ENCODE data around the gene NEDD1. TPM values are rescaled to one million over a fixed set of nuclear protein-coding genes. Genes with fewer than 3 reads are reported as not detected.

The NEDD1 gene
- total RNA-seq, 1 donor = 41.7 TPM

DNA sequence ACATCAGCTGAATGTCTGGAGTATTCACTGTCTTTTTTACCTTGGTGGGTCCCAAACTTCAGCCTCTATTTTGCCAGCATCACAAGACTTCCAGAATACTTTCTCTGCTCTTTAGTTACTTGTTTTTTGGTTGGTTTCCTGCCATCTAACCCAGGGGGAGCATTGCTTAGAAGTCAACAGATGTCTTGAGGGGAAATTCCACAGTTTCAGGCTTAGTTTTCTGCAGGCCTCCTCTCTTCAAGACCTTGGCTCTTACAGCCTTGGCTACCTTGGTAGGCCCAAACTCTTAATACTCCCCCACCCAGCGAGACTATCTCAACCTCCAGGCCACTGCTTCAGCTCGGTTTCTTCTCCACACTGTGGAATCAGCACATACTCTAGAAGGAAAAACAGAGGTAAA, 41.7 kb downstream of the NEDD1 start:
- H3K4me3 ChIP-seq (ENCODE audit: low read length) = no peak overlapping the region
- no peaks in the 10 kb centered on the region for H3K4me1 ChIP-seq (ENCODE audit: insufficient read depth, low read length)
- no peaks in the 10 kb centered on the region for H3K9me3 ChIP-seq (ENCODE audit: low read depth, low read length)
- no peaks in the 10 kb centered on the region for H3K27me3 ChIP-seq (ENCODE audit: insufficient read depth, low read length)

GRCh38 chr12:96979532-96979931, 72.5 kb downstream of the NEDD1 start:
- no peaks in the 10 kb centered on the region for H3K4me1 ChIP-seq (ENCODE audit: insufficient read depth, low read length)
- no peaks in the 10 kb centered on the region for H3K27me3 ChIP-seq (ENCODE audit: insufficient read depth, low read length)
- H3K4me3 ChIP-seq (ENCODE audit: low read length) = no peak overlapping the region
- no peaks in the 10 kb centered on the region for H3K9me3 ChIP-seq (ENCODE audit: low read depth, low read length)

GRCh38 chr12:96980991-96981414, 73.9 kb downstream of the NEDD1 start:
- Histone ChIP-seq H3K4me1 (ENCODE audit: insufficient read depth, low read length) (peaks cover 8% of the 10 kb centered on the region), H3K4me3 (ENCODE audit: low read length) (no peak overlapping the region), H3K27me3 (ENCODE audit: insufficient read depth, low read length) (peaks cover 9% of the 10 kb centered on the region), H3K9me3 (ENCODE audit: low read depth, low read length) (no peaks in the 10 kb centered on the region)

- Histone ChIP-seq H3K27me3 (ENCODE audit: insufficient read depth, low read length) (peaks cover 18% of the 10 kb centered on the region), H3K4me1 (ENCODE audit: insufficient read depth, low read length) (peaks cover 10% of the 10 kb centered on the region), H3K9me3 (ENCODE audit: low read depth, low read length) (no peaks in the 10 kb centered on the region), H3K4me3 (ENCODE audit: low read length) (no peak overlapping the region)
Observed at GRCh38 chr12:96981911-96982310, 74.9 kb downstream of the NEDD1 start.

- Histone ChIP-seq H3K9me3 (ENCODE audit: low read depth, low read length) (no peaks in the 10 kb centered on the region), H3K27me3 (ENCODE audit: insufficient read depth, low read length) (peaks cover 18% of the 10 kb centered on the region), H3K4me1 (ENCODE audit: insufficient read depth, low read length) (peaks cover 10% of the 10 kb centered on the region), H3K4me3 (ENCODE audit: low read length) (no peak overlapping the region)
Observed at GRCh38 chr12:96982671-96983070, 75.6 kb downstream of the NEDD1 start.

DNA sequence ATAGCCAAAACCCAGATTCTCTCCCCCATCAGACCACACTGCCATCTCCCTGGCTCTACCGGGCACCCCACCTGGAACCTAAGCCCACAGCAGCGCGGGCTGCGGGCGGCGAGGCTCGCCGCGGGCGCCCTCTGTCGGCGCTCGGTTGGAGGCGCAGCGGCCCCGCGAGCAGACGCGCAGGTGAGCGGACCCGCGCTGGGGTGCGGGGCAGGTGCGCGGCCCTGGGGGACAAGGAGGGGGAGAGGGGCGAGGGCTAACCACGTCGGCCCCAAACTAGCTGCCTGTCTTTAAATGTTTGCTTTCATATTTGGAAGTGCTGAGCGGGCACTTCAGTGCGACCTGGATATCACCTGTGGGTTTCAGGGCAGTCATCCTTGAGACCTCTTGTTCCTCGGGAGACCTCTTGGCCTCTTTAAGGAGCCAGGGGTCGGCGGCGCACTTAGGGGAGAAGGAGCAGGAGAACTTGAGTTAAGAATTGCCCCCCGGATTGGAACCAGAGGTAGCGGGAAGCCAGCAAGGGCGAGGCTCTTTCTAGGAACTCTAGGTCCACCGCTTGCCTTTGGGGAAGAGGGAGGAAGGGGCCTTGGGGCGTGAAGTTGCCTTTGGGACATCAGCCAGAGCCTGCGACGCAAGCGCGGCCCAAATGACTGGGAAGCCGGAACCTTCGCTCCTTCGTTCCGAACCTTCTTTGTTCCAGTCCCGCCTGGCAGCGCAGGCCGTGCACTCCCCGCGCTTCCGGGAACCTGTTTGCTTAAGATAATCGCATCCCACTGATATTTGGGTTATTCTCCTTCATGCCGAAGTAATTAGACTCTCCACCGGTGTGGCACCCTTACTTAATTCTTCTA, 78.7 kb downstream of the NEDD1 start:
- Histone ChIP-seq H3K9me3 (ENCODE audit: low read depth, low read length) (no peaks in the 10 kb centered on the region), H3K4me1 (ENCODE audit: insufficient read depth, low read length) (peaks cover 10% of the 10 kb centered on the region), H3K27me3 (ENCODE audit: insufficient read depth, low read length) (peaks cover 21% of the 10 kb centered on the region), H3K4me3 (ENCODE audit: low read length) (peak overlapping the region; percentile 4)

DNA sequence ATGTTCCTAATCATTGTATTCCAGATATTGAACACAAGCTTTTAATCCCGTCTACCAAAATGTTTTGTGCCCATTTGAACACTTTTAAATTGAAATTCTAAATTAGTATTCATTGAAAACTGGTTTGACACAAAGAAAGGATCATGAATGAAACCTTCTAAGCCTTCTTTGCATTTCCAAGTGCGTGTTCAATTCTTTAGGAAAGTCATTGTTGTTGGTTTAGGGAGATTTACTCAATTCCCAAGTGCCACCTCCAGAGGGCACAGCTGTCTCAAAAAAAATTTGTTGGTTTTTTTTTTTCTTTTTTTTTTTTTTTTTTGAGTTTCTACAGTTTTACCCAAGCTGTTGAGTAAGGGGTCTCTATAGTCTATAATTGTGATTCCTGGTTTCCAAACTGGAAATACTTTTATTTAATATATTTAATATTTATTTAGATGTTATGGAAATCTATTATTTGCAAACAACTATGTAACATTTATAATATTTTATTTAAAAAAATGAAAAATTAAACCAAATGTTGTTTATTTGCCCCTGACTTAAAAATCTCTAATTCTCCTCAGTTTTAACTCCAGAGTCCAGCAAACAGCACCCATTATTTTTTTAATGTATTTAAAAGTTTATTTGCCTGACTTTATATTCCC, 79.9 kb downstream of the NEDD1 start:
- peaks cover 21% of the 10 kb centered on the region for H3K27me3 ChIP-seq (ENCODE audit: insufficient read depth, low read length)
- no peak overlapping the region for H3K4me3 ChIP-seq (ENCODE audit: low read length)
- no peaks in the 10 kb centered on the region for H3K9me3 ChIP-seq (ENCODE audit: low read depth, low read length)
- H3K4me1 ChIP-seq (ENCODE audit: insufficient read depth, low read length) = peaks cover 10% of the 10 kb centered on the region

- no peaks in the 10 kb centered on the region for H3K9me3 ChIP-seq (ENCODE audit: low read depth, low read length)
- no peak overlapping the region for H3K4me3 ChIP-seq (ENCODE audit: low read length)
- H3K4me1 ChIP-seq (ENCODE audit: insufficient read depth, low read length) = peaks cover 10% of the 10 kb centered on the region
- H3K27me3 ChIP-seq (ENCODE audit: insufficient read depth, low read length) = peaks cover 21% of the 10 kb centered on the region
Observed at GRCh38 chr12:96988919-96989318, 81.9 kb downstream of the NEDD1 start.

DNA sequence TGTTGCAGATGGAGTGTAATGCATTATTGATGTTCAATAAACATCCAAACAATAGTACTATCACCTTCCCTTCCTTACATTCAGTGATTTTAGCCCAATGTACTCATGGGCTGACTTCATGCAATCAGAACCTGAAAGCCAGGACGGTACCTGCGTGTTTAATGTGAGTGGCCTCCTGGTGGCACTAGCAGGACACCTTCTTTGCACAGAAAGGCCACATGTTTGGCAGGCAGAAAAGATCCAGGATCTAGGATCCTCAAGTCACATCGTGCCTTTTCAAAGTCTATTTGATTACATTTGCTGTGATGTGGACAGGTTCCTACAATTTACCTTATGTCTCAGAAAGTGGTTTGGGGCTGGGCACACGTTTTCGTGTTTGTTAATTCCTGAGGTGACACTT, 82.9 kb downstream of the NEDD1 start:
- no peak overlapping the region for H3K4me3 ChIP-seq (ENCODE audit: low read length)
- H3K9me3 ChIP-seq (ENCODE audit: low read depth, low read length) = no peaks in the 10 kb centered on the region
- peaks cover 21% of the 10 kb centered on the region for H3K27me3 ChIP-seq (ENCODE audit: insufficient read depth, low read length)
- H3K4me1 ChIP-seq (ENCODE audit: insufficient read depth, low read length) = peaks cover 10% of the 10 kb centered on the region

DNA sequence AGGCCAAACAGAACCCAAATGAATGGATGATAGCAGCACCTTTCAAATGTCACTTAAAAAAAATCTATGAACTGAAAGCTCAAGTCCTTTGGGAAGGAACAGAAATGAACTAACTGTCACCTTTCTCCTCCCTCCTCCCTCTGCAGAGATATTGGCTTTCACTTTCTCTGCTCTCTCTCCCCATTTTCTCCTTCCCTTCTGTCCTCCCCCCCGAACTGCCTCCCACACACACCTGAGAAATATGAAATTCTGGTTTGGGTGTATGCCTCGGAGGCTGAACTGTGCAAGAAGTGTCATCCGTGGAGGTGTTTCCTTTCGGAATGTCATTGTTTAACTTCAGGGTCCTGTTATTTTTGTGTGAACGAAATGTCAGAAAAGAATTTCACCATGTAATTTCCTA, 87.8 kb downstream of the NEDD1 start:
- no peaks in the 10 kb centered on the region for H3K9me3 ChIP-seq (ENCODE audit: low read depth, low read length)
- H3K4me1 ChIP-seq (ENCODE audit: insufficient read depth, low read length) = no peaks in the 10 kb centered on the region
- H3K4me3 ChIP-seq (ENCODE audit: low read length) = no peak overlapping the region
- H3K27me3 ChIP-seq (ENCODE audit: insufficient read depth, low read length) = peaks cover 2% of the 10 kb centered on the region

DNA sequence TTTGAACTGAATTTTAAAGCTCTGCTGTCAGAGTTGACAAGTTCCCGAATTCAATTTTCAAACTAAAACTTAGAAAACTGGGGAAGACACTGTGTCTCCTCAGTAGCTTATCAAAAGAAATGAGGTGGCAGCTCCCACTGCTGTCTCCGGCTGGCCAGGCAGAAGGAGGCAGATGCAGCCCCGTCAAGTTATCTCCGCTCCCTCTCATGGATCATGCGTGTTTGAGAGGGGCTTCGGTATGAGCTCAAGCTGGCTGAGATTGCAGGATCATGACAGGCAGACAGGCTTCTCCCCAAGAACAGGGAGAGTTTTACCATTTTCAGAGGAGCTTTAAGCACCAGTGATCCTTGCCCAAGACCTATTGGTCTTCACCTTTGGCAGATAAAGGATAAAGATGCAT, 88.8 kb downstream of the NEDD1 start:
- Histone ChIP-seq H3K27me3 (ENCODE audit: insufficient read depth, low read length) (peaks cover 2% of the 10 kb centered on the region), H3K4me1 (ENCODE audit: insufficient read depth, low read length) (no peaks in the 10 kb centered on the region), H3K4me3 (ENCODE audit: low read length) (no peak overlapping the region), H3K9me3 (ENCODE audit: low read depth, low read length) (no peaks in the 10 kb centered on the region)

- no peaks in the 10 kb centered on the region for H3K4me1 ChIP-seq (ENCODE audit: insufficient read depth, low read length)
- no peak overlapping the region for H3K4me3 ChIP-seq (ENCODE audit: low read length)
- H3K27me3 ChIP-seq (ENCODE audit: insufficient read depth, low read length) = peaks cover 2% of the 10 kb centered on the region
- H3K9me3 ChIP-seq (ENCODE audit: low read depth, low read length) = no peaks in the 10 kb centered on the region
Observed at GRCh38 chr12:96997797-96998484, 90.9 kb downstream of the NEDD1 start.

DNA sequence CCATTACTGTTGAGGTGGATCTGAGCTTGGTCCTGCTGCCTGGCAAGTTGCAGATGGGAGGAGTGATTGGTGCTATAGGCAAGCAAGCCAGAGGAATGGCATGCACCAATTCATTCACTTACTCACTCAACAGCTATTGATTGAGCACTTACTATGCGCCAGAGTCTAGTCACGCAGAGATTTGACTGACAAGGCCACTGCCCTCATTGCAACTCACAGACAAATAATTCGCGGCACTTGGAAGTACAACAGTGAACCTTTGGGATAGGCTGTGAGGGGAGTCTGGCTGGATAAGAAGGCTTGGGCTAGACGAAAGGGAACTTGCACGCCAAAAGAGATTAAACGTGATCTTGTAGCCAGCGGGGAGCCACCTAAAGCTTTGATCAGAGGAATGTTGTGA, 96.2 kb downstream of the NEDD1 start:
- peaks cover 2% of the 10 kb centered on the region for H3K27me3 ChIP-seq (ENCODE audit: insufficient read depth, low read length)
- no peaks in the 10 kb centered on the region for H3K9me3 ChIP-seq (ENCODE audit: low read depth, low read length)
- H3K4me3 ChIP-seq (ENCODE audit: low read length) = no peak overlapping the region
- H3K4me1 ChIP-seq (ENCODE audit: insufficient read depth, low read length) = no peaks in the 10 kb centered on the region

All from mononuclear cell (primary cell).